Measurements from ENCODE around the gene INPP5E.

The INPP5E gene

DNA sequence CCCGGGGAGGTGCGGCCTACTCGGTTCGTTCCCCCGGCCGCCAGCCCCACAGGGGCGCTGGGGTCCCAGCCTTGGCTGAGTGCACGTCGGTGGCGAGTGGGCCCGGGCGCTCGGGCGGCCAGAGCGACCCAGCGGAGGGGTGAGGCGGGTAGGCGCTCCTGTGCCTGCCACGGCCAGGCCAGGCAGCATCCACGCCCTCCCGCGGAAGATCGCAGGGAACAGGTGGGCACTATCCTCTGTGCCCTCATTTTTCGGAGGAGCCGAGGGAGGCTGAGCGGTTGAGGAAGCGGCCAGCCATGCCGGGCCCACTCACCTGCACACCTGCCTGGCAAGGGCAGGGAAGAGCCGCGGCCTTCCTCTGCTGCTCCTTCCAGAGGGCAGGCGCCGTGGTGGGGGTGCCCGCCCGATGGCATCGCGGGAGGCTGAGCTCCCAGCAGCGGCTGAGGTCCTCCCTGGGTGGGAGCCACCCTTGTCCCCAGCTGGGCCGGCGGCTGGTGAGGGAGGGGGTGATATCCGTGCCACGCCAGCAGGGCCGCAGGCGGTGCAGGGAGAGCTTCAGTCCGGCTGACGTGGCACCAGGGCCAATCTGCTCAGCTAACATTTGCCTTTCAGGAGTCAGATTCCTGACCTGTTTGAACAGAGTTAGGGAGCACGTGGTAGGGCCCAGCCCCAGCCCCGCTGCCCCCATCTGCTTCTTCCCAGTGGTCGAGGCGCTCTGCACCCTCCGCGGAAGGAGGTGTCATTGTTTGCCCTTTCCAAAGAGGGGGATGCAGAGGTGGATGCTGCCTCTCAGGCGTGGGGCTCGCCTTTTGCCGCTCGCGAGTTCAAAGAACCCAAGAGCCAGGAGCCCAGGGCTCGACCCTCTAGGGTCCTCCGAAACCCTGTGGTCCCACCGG, 44.8 kb upstream of the INPP5E start:
- Histone ChIP-seq H3K4me3 (ENCODE audit: low read depth, low read length) (peak overlapping the region; percentile 57), H3K9me3 (ENCODE audit: control insufficient read depth, insufficient read depth, low read depth, low read length) (no peaks in the 10 kb centered on the region), H3K4me1 (ENCODE audit: control insufficient read depth, insufficient read depth, low read length) (no peaks in the 10 kb centered on the region; the same call in 1 of the 2 replicates), H3K27ac (ENCODE audit: extremely low read depth, low read depth, low read length) (peak overlapping the region; percentile 94; the same call in 1 of the 2 replicates), H3K36me3 (ENCODE audit: control insufficient read depth in 2 of 2, insufficient read depth in 1 of 2, low read length in 2 of 2) (peaks cover 0 to 8% of the 10 kb centered on the region in 2 experiments; a peak in 1 of 3 replicates)
- TF ChIP-seq ZNF645 (tag by site-specific recombination; IDR thresholded peaks at IDR 0.05) (no peak), ZNF658 (tag by site-specific recombination; IDR thresholded peaks at IDR 0.05) (no peak), ZNF423 (tag by site-specific recombination; IDR thresholded peaks at IDR 0.05) (no peak), ZNF23 (tag by site-specific recombination; IDR thresholded peaks at IDR 0.05; ENCODE audit: borderline replicate concordance) (no peak), ZNF10 (tag by site-specific recombination; IDR thresholded peaks at IDR 0.05) (peak; percentile 19; the same call in 1 of the 2 replicates), ZNF560 (tag by site-specific recombination; IDR thresholded peaks at IDR 0.05; ENCODE audit: borderline replicate concordance) (no peak), ZNF223 (tag by site-specific recombination; IDR thresholded peaks at IDR 0.05) (no peak), ZNF214 (tag by site-specific recombination; IDR thresholded peaks at IDR 0.05; ENCODE audit: borderline replicate concordance) (no peak), PRDM10 (tag by site-specific recombination; IDR thresholded peaks at IDR 0.05) (peak; percentile 79), ZNF837 (tag by site-specific recombination; IDR thresholded peaks at IDR 0.05) (no peak), MYNN (tag by site-specific recombination; IDR thresholded peaks at IDR 0.05; ENCODE audit: borderline replicate concordance) (no peak)
- TF ChIP-seq, protein P1, sequence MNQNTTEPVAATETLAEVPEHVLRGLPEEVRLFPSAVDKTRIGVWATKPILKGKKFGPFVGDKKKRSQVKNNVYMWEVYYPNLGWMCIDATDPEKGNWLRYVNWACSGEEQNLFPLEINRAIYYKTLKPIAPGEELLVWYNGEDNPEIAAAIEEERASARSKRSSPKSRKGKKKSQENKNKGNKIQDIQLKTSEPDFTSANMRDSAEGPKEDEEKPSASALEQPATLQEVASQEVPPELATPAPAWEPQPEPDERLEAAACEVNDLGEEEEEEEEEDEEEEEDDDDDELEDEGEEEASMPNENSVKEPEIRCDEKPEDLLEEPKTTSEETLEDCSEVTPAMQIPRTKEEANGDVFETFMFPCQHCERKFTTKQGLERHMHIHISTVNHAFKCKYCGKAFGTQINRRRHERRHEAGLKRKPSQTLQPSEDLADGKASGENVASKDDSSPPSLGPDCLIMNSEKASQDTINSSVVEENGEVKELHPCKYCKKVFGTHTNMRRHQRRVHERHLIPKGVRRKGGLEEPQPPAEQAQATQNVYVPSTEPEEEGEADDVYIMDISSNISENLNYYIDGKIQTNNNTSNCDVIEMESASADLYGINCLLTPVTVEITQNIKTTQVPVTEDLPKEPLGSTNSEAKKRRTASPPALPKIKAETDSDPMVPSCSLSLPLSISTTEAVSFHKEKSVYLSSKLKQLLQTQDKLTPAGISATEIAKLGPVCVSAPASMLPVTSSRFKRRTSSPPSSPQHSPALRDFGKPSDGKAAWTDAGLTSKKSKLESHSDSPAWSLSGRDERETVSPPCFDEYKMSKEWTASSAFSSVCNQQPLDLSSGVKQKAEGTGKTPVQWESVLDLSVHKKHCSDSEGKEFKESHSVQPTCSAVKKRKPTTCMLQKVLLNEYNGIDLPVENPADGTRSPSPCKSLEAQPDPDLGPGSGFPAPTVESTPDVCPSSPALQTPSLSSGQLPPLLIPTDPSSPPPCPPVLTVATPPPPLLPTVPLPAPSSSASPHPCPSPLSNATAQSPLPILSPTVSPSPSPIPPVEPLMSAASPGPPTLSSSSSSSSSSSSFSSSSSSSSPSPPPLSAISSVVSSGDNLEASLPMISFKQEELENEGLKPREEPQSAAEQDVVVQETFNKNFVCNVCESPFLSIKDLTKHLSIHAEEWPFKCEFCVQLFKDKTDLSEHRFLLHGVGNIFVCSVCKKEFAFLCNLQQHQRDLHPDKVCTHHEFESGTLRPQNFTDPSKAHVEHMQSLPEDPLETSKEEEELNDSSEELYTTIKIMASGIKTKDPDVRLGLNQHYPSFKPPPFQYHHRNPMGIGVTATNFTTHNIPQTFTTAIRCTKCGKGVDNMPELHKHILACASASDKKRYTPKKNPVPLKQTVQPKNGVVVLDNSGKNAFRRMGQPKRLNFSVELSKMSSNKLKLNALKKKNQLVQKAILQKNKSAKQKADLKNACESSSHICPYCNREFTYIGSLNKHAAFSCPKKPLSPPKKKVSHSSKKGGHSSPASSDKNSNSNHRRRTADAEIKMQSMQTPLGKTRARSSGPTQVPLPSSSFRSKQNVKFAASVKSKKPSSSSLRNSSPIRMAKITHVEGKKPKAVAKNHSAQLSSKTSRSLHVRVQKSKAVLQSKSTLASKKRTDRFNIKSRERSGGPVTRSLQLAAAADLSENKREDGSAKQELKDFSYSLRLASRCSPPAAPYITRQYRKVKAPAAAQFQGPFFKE (tag by site-specific recombination; IDR thresholded peaks at IDR 0.05; ENCODE audit: borderline replicate concordance), result no peak
- TF ChIP-seq, protein P2, sequence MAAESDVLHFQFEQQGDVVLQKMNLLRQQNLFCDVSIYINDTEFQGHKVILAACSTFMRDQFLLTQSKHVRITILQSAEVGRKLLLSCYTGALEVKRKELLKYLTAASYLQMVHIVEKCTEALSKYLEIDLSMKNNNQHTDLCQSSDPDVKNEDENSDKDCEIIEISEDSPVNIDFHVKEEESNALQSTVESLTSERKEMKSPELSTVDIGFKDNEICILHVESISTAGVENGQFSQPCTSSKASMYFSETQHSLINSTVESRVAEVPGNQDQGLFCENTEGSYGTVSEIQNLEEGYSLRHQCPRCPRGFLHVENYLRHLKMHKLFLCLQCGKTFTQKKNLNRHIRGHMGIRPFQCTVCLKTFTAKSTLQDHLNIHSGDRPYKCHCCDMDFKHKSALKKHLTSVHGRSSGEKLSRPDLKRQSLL (tag by site-specific recombination; IDR thresholded peaks at IDR 0.05), result no peak
- CTCF ChIA-PET, result interaction anchor here (0.6 to 9.1 kb wide), 33 partner anchors 17 to 675 kb away, joined by 3 to 360 read pairs (median 4); no protein-coding TSS in a partner anchor
- POLR2A ChIA-PET, result interaction anchor here (1.0 to 2.1 kb wide), 7 partner anchors 75 to 243 kb away, joined by 3 to 8 read pairs (median 5); partner anchors contain the start of genes AGPAT2 and DNLZ

Data from HEK293 (cell line).